ENCODE results near the gene EHHADH.

DNA sequence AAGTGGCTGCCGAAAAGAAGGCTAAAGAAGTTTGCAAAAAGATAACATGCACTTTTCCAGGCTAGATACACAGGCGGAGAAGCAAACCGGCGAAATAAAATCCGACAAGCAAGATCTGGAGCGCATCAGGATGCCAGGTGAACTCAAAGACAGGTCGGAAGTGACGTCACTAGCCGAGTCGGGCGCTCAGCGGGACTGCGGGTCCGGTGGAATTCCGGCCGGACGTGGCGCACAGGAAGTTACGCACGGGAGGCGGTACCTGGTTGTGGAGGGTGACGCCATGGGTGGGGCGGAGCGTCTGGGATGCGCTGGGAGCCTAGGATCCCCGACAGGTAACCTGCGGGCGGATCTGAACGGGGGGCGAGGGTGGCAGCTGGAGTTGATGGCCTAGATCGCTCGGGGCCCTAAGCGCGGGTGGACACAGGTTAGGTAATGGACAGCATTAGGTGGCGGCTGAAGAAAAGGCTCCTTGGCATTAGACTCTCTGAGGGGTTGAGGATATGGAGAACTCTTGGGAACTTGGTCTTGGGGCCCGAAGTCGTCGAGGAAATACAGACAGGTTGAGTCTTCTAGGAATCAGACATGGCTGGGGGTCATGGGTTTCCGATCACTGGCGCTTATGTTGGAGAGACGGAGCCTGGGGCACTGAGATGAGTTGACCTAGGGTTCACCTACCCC, 29.0 kb upstream of the EHHADH start:
- TF ChIP-seq POLR2AphosphoS5 (IDR thresholded peaks at IDR 0.05; ENCODE audit: low read depth, low read length) (peak; percentile 76), SIN3A (IDR thresholded peaks at IDR 0.05; ENCODE audit: borderline replicate concordance, low read depth, low read length) (no peak), MXI1 (IDR thresholded peaks at IDR 0.05; ENCODE audit: low read depth, low read length) (peak; percentile 31; the same call in 1 of the 2 replicates), EZH2phosphoT487 (IDR thresholded peaks at IDR 0.05; ENCODE audit: borderline replicate concordance, low read depth) (no peak), RFX5 (IDR thresholded peaks at IDR 0.05; ENCODE audit: low read length) (peak; percentile 32; the same call in 1 of the 2 replicates)
- TF ChIP-seq, protein P1, sequence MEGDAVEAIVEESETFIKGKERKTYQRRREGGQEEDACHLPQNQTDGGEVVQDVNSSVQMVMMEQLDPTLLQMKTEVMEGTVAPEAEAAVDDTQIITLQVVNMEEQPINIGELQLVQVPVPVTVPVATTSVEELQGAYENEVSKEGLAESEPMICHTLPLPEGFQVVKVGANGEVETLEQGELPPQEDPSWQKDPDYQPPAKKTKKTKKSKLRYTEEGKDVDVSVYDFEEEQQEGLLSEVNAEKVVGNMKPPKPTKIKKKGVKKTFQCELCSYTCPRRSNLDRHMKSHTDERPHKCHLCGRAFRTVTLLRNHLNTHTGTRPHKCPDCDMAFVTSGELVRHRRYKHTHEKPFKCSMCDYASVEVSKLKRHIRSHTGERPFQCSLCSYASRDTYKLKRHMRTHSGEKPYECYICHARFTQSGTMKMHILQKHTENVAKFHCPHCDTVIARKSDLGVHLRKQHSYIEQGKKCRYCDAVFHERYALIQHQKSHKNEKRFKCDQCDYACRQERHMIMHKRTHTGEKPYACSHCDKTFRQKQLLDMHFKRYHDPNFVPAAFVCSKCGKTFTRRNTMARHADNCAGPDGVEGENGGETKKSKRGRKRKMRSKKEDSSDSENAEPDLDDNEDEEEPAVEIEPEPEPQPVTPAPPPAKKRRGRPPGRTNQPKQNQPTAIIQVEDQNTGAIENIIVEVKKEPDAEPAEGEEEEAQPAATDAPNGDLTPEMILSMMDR (IDR thresholded peaks at IDR 0.05), result no peak
- TF ChIP-seq, protein P2, sequence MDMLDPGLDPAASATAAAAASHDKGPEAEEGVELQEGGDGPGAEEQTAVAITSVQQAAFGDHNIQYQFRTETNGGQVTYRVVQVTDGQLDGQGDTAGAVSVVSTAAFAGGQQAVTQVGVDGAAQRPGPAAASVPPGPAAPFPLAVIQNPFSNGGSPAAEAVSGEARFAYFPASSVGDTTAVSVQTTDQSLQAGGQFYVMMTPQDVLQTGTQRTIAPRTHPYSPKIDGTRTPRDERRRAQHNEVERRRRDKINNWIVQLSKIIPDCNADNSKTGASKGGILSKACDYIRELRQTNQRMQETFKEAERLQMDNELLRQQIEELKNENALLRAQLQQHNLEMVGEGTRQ (IDR thresholded peaks at IDR 0.05; ENCODE audit: borderline replicate concordance, low read depth, low read length), result no peak
- TF ChIP-seq, protein P3, sequence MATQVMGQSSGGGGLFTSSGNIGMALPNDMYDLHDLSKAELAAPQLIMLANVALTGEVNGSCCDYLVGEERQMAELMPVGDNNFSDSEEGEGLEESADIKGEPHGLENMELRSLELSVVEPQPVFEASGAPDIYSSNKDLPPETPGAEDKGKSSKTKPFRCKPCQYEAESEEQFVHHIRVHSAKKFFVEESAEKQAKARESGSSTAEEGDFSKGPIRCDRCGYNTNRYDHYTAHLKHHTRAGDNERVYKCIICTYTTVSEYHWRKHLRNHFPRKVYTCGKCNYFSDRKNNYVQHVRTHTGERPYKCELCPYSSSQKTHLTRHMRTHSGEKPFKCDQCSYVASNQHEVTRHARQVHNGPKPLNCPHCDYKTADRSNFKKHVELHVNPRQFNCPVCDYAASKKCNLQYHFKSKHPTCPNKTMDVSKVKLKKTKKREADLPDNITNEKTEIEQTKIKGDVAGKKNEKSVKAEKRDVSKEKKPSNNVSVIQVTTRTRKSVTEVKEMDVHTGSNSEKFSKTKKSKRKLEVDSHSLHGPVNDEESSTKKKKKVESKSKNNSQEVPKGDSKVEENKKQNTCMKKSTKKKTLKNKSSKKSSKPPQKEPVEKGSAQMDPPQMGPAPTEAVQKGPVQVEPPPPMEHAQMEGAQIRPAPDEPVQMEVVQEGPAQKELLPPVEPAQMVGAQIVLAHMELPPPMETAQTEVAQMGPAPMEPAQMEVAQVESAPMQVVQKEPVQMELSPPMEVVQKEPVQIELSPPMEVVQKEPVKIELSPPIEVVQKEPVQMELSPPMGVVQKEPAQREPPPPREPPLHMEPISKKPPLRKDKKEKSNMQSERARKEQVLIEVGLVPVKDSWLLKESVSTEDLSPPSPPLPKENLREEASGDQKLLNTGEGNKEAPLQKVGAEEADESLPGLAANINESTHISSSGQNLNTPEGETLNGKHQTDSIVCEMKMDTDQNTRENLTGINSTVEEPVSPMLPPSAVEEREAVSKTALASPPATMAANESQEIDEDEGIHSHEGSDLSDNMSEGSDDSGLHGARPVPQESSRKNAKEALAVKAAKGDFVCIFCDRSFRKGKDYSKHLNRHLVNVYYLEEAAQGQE (IDR thresholded peaks at IDR 0.05; ENCODE audit: low read depth, low read length), result no peak
- TF ChIP-seq, protein P4, sequence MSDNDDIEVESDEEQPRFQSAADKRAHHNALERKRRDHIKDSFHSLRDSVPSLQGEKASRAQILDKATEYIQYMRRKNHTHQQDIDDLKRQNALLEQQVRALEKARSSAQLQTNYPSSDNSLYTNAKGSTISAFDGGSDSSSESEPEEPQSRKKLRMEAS (IDR thresholded peaks at IDR 0.05; ENCODE audit: low read depth), result 0 out of 2 replicates have a peak, but pooled peaks have one; percentile 56
